Esophagus muscularis mucosa (tissue), 3 donors: ENCODE results near the gene PRICKLE1.

Source experiments
- POLR2AphosphoS5 ChIP-seq, 2 donors: sonication (generic); formaldehyde crosslinking; IDR thresholded peaks; one replicate each; pipeline ENCODE4 v1.6.1; 2017; ENCODE audit warnings: antibody characterized with exemption in 2 of 2
- TF ChIP-seq, protein P1 (sequence below), 3 experiments: fragments of 200-600 bp in 2 of 3; fragments of 450-650 bp in 1 of 3; sonication (generic) in 2 of 3; IDR thresholded peaks; one replicate each; pipeline ENCODE4 v1.5.1; 2017 to 2019; ENCODE audit warnings: antibody characterized with exemption in 3 of 3, mild to moderate bottlenecking in 2 of 3, moderate library complexity in 1 of 3

DNA sequence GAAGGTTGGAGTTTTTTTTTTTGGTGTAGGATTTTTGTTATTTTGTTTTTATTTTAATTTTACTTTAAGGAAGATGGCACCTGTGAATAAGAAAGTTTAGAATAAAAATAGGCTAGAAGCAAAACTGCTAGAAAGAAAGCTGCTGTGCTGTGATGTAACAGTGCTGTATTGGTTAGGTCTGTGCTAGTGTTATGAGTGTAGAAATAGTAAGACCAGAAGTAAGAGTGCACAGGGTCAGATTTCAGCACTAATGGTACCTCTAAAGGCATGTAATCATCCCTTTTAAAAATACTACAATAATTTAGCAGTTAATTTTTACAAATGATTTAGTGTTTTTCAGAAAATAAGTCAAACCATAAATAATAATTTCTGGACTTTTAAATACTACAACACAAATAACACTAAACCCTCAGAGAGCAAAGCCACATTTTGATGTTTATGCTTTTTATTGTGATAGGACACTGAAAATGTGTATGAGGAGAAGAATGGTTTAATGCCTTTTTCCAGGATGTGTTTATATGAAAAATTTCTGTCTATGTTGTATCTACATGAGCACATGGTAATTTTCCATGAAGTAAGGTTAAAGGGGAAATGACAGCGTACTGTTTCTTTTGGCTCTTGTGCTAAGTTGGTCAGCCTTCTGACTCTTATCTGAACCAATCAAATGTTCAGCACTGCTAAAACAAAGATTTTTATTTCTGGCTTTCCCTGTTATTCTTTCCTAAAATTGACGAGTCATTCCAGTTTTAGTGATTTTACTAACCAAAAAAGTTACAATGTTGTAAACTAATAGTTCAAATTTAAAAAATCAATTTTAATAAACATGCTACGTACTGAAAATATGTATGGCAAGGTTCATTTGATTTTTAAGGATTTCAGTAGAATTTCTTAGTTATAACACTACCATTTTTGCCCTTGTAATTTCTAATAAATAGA is 167.4 kb downstream of the PRICKLE1 start:
- no peak for TF ChIP-seq POLR2AphosphoS5 (IDR thresholded peaks at IDR 0.05)
- TF ChIP-seq, protein P1, sequence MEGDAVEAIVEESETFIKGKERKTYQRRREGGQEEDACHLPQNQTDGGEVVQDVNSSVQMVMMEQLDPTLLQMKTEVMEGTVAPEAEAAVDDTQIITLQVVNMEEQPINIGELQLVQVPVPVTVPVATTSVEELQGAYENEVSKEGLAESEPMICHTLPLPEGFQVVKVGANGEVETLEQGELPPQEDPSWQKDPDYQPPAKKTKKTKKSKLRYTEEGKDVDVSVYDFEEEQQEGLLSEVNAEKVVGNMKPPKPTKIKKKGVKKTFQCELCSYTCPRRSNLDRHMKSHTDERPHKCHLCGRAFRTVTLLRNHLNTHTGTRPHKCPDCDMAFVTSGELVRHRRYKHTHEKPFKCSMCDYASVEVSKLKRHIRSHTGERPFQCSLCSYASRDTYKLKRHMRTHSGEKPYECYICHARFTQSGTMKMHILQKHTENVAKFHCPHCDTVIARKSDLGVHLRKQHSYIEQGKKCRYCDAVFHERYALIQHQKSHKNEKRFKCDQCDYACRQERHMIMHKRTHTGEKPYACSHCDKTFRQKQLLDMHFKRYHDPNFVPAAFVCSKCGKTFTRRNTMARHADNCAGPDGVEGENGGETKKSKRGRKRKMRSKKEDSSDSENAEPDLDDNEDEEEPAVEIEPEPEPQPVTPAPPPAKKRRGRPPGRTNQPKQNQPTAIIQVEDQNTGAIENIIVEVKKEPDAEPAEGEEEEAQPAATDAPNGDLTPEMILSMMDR (IDR thresholded peaks at IDR 0.05), result no peak
